ENCODE measurements around the gene MTIF3.

The MTIF3 gene

DNA sequence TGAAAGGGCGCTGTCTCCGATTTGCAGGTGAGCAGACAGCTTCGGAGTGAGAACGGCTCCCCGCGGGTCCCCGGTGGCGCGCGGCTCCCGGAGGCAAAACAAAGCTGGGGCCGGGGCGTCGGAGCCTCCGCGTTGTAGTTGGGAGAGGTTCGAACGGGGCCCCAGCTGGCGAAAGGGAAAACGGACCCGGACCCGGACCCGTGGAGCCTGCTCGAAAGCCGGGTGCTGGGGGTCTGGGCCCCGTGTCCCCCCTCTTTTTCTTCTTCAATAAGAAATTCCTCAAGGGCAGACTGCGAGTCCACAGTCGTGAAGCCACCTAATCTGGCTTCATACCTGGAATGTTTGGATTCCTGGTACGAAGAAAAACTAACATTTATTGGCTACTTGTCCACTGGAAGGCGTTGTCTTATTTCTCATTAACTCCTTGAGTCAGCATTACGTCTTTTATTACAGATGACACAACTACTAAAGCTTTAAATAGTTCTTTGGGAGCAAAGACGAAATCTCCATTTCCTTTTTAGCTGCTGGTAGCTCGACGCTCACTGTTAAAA is 632 bp upstream of the MTIF3 start:
- Histone ChIP-seq H3K4me1 (ENCODE audit: control insufficient read depth, insufficient read depth, low read length) (peaks cover 18% of the 10 kb centered on the region), H3K36me3 (ENCODE audit: control insufficient read depth, insufficient read depth, low read length, severe bottlenecking) (no peaks in the 10 kb centered on the region), H3K4me3 (ENCODE audit: low read length) (peak overlapping the region; percentile 99), H3K27me3 (replicated peaks; ENCODE audit: control insufficient read depth, insufficient read depth, low read length) (no peaks in the 10 kb centered on the region), H3K9ac (ENCODE audit: low read length) (peak overlapping the region; percentile 95), H3K9me3 (ENCODE audit: control insufficient read depth, low read length) (no peaks in the 10 kb centered on the region)
- DNase-seq (ENCODE audit: low read depth): peak; percentile 57

DNA sequence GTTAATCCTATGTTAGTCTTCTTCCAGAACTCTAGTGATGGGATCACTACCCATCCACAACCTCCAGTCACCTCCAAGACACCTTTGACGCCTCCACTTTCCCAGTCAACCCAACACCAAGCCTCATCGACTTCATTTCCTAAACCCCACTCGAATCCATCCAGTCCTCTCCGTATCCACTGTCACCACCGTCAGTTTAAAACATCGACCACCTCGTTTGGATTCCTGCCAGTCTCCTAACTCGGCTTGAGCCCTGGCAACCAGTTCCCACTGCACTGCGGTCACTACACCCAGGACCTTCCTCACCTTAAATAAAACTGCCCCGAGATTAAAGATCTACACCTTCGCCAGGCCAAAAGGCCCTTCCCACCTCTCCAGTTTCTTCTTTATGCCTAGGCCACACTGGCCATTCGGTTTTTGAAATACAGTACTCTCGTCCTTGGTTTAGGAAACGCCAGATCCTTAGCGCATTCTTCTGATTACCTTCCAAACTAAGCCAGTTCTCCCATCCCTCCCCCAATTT is 1.2 kb downstream of the MTIF3 start:
- Histone ChIP-seq H3K4me1 (ENCODE audit: control insufficient read depth, insufficient read depth, low read length) (peaks cover 18% of the 10 kb centered on the region), H3K36me3 (ENCODE audit: control insufficient read depth, insufficient read depth, low read length, severe bottlenecking) (no peaks in the 10 kb centered on the region), H3K4me3 (ENCODE audit: low read length) (peak overlapping the region; percentile 99), H3K9ac (ENCODE audit: low read length) (peak overlapping the region; percentile 95), H3K9me3 (ENCODE audit: control insufficient read depth, low read length) (no peaks in the 10 kb centered on the region), H3K27me3 (replicated peaks; ENCODE audit: control insufficient read depth, insufficient read depth, low read length) (no peaks in the 10 kb centered on the region)
- DNase-seq (ENCODE audit: low read depth): peak; percentile 36

DNA sequence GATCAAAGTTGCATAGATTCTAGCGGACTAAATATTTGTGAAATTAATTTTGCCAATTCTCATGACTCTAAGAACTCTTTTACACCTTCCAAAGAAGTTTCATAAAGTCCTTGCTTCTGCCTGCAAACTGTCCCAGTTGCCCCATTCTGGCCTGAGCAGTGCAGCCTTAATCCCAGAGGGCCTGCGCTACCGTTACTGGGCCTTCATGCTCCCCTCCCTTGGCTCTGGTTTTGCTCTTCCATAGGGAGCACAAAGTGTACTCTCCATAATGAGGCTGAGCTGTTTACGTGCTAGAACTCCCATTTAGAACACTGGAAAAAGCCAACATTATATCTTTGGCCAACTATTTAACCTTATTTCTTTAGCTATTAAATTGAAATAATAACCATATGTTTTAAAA is 2.1 kb downstream of the MTIF3 start:
- peaks cover 18% of the 10 kb centered on the region for H3K4me1 ChIP-seq (ENCODE audit: control insufficient read depth, insufficient read depth, low read length)
- no peaks in the 10 kb centered on the region for H3K9me3 ChIP-seq (ENCODE audit: control insufficient read depth, low read length)
- peak overlapping the region; percentile 99 for H3K4me3 ChIP-seq (ENCODE audit: low read length)

GRCh38 chr13:27446986-27447583 is 3.3 kb downstream of the MTIF3 start:
- peaks cover 8% of the 10 kb centered on the region for H3K36me3 ChIP-seq (ENCODE audit: control insufficient read depth, insufficient read depth, low read length, severe bottlenecking)
- H3K27me3 ChIP-seq (replicated peaks; ENCODE audit: control insufficient read depth, insufficient read depth, low read length): no peaks in the 10 kb centered on the region
- H3K9ac ChIP-seq (ENCODE audit: low read length): no peak overlapping the region
- H3K4me1 ChIP-seq (ENCODE audit: control insufficient read depth, insufficient read depth, low read length): peaks cover 24% of the 10 kb centered on the region
- no peak for DNase-seq (ENCODE audit: low read depth)
- no peaks in the 10 kb centered on the region for H3K9me3 ChIP-seq (ENCODE audit: control insufficient read depth, low read length)
- H3K4me3 ChIP-seq (ENCODE audit: low read length): no peak overlapping the region

More for the DNA sequence above, 2.1 kb downstream of the MTIF3 start:
- no peaks in the 10 kb centered on the region for H3K27me3 ChIP-seq (replicated peaks; ENCODE audit: control insufficient read depth, insufficient read depth, low read length)
- peaks cover 2% of the 10 kb centered on the region for H3K36me3 ChIP-seq (ENCODE audit: control insufficient read depth, insufficient read depth, low read length, severe bottlenecking)
- DNase-seq (ENCODE audit: low read depth): no peak
- peak overlapping the region; percentile 0 for H3K9ac ChIP-seq (ENCODE audit: low read length)

DNA sequence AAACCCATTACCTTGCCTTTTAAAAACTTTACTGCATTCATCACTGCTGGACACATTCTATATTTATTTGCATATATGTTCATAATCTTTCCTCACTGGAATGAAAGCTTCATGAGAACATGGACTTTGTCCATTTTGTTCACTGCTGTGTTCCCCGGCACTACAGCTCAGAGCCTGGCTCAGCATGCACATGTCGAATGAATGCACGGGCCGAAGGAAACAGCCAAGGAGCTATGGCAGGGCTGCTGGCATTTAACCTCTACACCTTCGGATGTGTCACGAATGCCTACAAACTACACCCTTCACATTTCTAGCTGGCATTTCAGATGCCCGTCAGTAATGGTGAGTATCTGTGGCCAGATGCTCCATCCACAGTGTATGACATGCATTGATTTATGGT is 7.6 kb downstream of the MTIF3 start:
- Histone ChIP-seq H3K9me3 (ENCODE audit: control insufficient read depth, low read length) (no peaks in the 10 kb centered on the region), H3K4me3 (ENCODE audit: low read length) (no peak overlapping the region), H3K27me3 (replicated peaks; ENCODE audit: control insufficient read depth, insufficient read depth, low read length) (no peaks in the 10 kb centered on the region), H3K9ac (ENCODE audit: low read length) (no peak overlapping the region), H3K4me1 (ENCODE audit: control insufficient read depth, insufficient read depth, low read length) (peaks cover 10% of the 10 kb centered on the region), H3K36me3 (ENCODE audit: control insufficient read depth, insufficient read depth, low read length, severe bottlenecking) (peaks cover 32% of the 10 kb centered on the region)
- DNase-seq (ENCODE audit: low read depth): no peak

GRCh38 chr13:27442071-27442647 is 8.2 kb downstream of the MTIF3 start:
- Histone ChIP-seq H3K9me3 (ENCODE audit: control insufficient read depth, low read length) (no peaks in the 10 kb centered on the region), H3K9ac (ENCODE audit: low read length) (no peak overlapping the region), H3K4me1 (ENCODE audit: control insufficient read depth, insufficient read depth, low read length) (peaks cover 6% of the 10 kb centered on the region), H3K36me3 (ENCODE audit: control insufficient read depth, insufficient read depth, low read length, severe bottlenecking) (peaks cover 32% of the 10 kb centered on the region), H3K27me3 (replicated peaks; ENCODE audit: control insufficient read depth, insufficient read depth, low read length) (no peaks in the 10 kb centered on the region), H3K4me3 (ENCODE audit: low read length) (no peak overlapping the region)
- DNase-seq (ENCODE audit: low read depth): no peak

DNA sequence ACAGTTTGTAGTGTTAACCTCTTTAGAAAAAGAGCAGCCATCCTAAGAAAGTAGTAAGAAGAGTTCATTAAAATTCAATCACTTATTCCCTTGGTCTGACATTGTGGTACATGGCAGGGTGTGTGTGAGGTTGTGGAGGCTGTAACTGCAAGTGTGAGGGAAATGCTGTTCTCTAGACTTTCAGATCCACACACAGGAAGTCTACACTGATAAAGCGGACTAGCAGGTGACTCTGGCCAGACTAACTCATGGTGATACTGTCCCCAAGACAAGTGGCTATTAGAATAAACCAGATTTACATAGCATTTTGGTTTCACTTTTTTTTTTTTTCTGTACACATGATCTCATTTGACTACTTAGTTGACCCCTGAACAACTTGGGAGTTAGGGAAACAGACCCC is 10.0 kb downstream of the MTIF3 start:
- DNase-seq (ENCODE audit: low read depth): no peak
- Histone ChIP-seq H3K36me3 (ENCODE audit: control insufficient read depth, insufficient read depth, low read length, severe bottlenecking) (peaks cover 46% of the 10 kb centered on the region), H3K4me3 (ENCODE audit: low read length) (no peak overlapping the region), H3K9ac (ENCODE audit: low read length) (no peak overlapping the region), H3K4me1 (ENCODE audit: control insufficient read depth, insufficient read depth, low read length) (peaks cover 6% of the 10 kb centered on the region), H3K9me3 (ENCODE audit: control insufficient read depth, low read length) (no peaks in the 10 kb centered on the region), H3K27me3 (replicated peaks; ENCODE audit: control insufficient read depth, insufficient read depth, low read length) (no peaks in the 10 kb centered on the region)

DNA sequence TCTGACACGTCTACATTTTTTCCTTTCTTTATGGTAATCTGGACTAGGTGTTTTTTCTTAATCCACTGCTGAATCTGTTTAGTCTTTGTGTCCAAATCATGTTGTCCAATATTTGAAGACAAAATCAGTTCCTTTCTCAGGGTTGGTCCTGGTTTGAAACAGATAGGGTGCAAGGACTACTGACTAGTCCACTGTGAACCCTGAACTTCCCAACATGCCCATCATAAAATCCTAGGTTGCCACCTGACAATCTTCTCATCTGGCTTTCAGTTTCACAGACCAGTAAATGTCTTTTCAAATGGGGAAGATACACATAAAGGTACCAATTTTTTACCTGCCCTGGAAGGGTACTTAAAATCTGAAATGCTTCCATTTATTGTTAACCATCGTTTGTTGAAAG is 13.2 kb downstream of the MTIF3 start:
- Histone ChIP-seq H3K4me3 (ENCODE audit: low read length) (no peak overlapping the region), H3K27me3 (replicated peaks; ENCODE audit: control insufficient read depth, insufficient read depth, low read length) (no peaks in the 10 kb centered on the region), H3K9ac (ENCODE audit: low read length) (no peak overlapping the region), H3K36me3 (ENCODE audit: control insufficient read depth, insufficient read depth, low read length, severe bottlenecking) (peaks cover 71% of the 10 kb centered on the region), H3K4me1 (ENCODE audit: control insufficient read depth, insufficient read depth, low read length) (peaks cover under 1% of the 10 kb centered on the region), H3K9me3 (ENCODE audit: control insufficient read depth, low read length) (no peaks in the 10 kb centered on the region)
- no peak for DNase-seq (ENCODE audit: low read depth)

DNA sequence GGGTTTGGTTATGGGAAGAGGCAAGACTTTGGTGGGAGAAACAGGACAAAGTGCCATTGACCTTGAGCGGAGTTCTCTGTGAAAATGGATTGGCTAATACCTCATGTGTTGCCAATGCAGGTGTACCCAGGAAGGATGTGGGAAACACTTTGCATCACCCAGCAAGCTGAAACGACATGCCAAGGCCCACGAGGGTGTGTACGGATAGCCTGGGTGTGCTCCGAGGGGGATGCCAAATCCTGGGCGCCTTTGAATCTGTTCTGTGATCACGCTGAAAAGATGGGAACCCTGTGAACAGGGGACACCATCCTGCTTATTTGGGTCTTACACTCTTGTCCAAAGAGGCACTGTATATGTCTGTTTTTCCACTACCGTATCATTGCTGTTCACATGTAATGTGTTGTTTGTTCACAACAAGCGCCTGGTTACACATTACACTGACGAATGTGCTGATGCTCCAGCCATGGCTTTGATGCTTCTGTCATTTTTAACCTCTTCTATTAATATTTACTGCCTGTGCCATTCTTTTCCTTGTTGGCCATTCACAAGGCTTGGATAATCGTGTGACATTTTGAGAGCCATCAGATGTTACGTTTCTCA is 17.7 kb downstream of the MTIF3 start:
- H3K9me3 ChIP-seq (ENCODE audit: control insufficient read depth, low read length): no peaks in the 10 kb centered on the region

DNA sequence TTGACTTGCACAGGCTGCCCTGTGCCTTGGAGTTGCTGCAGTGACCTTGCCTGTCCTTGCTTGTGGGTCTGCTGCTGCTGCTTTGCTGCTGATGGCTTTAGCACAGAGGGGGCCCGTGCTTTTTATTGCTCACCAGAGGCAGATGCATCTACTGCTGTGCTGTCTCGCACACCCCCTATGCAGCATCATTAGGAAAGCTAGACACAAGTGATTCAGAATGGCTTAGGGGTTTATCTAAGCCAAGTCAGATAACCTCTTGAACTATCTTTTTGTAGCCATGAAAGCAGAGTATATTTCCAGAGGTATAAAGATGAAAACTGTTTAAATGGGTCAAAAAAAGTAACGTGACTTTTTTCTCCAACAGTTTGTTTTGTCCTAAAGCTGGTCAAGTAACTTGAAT is 18.2 kb downstream of the MTIF3 start:
- Histone ChIP-seq H3K9me3 (ENCODE audit: control insufficient read depth, low read length) (no peaks in the 10 kb centered on the region), H3K36me3 (ENCODE audit: control insufficient read depth, insufficient read depth, low read length, severe bottlenecking) (peaks cover 94% of the 10 kb centered on the region), H3K27me3 (replicated peaks; ENCODE audit: control insufficient read depth, insufficient read depth, low read length) (no peaks in the 10 kb centered on the region), H3K4me3 (ENCODE audit: low read length) (no peak overlapping the region), H3K4me1 (ENCODE audit: control insufficient read depth, insufficient read depth, low read length) (peaks cover 7% of the 10 kb centered on the region), H3K9ac (ENCODE audit: low read length) (no peak overlapping the region)
- no peak for DNase-seq (ENCODE audit: low read depth)

More for the DNA sequence above, 17.7 kb downstream of the MTIF3 start:
- DNase-seq (ENCODE audit: low read depth): no peak
- Histone ChIP-seq H3K4me1 (ENCODE audit: control insufficient read depth, insufficient read depth, low read length) (peaks cover 2% of the 10 kb centered on the region), H3K4me3 (ENCODE audit: low read length) (no peak overlapping the region), H3K9ac (ENCODE audit: low read length) (no peak overlapping the region), H3K36me3 (ENCODE audit: control insufficient read depth, insufficient read depth, low read length, severe bottlenecking) (peaks cover 90% of the 10 kb centered on the region), H3K27me3 (replicated peaks; ENCODE audit: control insufficient read depth, insufficient read depth, low read length) (no peaks in the 10 kb centered on the region)

- Histone ChIP-seq H3K27me3 (replicated peaks; ENCODE audit: control insufficient read depth, insufficient read depth, low read length) (no peaks in the 10 kb centered on the region), H3K36me3 (ENCODE audit: control insufficient read depth, insufficient read depth, low read length, severe bottlenecking) (peaks cover 57% of the 10 kb centered on the region), H3K4me3 (ENCODE audit: low read length) (no peak overlapping the region), H3K4me1 (ENCODE audit: control insufficient read depth, insufficient read depth, low read length) (peaks cover 38% of the 10 kb centered on the region), H3K9ac (ENCODE audit: low read length) (no peak overlapping the region), H3K9me3 (ENCODE audit: control insufficient read depth, low read length) (no peaks in the 10 kb centered on the region)
- DNase-seq (ENCODE audit: low read depth): no peak
Measured at GRCh38 chr13:27428160-27428559, 22.2 kb downstream of the MTIF3 start.
